Transverse colon (tissue), 4 donors: ENCODE results near the gene CDCA7. TPM values are rescaled to one million over a fixed set of nuclear protein-coding genes. Genes with fewer than 3 reads are reported as not detected.

Source experiments
- DNase-seq: peaks from one replicate; pipeline ENCODE4 v3.0.0-alpha.2; 2019
- H3K27ac ChIP-seq, 4 donors: fragments of 200-600 bp; sonication (generic); 2 replicates each; pipeline ENCODE4 v1.5.1; 2016 to 2018; ENCODE audit warnings: inconsistent platforms in 4 of 4
- H3K27me3 ChIP-seq: fragments of 200-600 bp; sonication (generic); 2 replicates; pipeline ENCODE4 v1.5.1; 2017; ENCODE audit warnings: inconsistent platforms
- H3K36me3 ChIP-seq, 4 donors: fragments of 200-600 bp; sonication (generic); 2 replicates each; pipeline ENCODE4 v1.5.1; 2017 to 2019; ENCODE audit warnings: inconsistent platforms in 4 of 4
- H3K4me1 ChIP-seq, 4 donors: fragments of 200-600 bp; sonication (generic); 2 replicates each; pipeline ENCODE4 v1.5.1; 2017 to 2020; ENCODE audit warnings: inconsistent platforms in 4 of 4
- H3K4me3 ChIP-seq, 4 donors: fragments of 200-600 bp; sonication (generic); 1 replicate in 1 of 4; 2 replicates in 3 of 4; pipeline versions ENCODE4 v1.5.1 to v1.6.1; 2017 to 2019; ENCODE audit warnings: inconsistent platforms in 4 of 4
- H3K9me3 ChIP-seq, 2 donors: fragments of 200-600 bp; sonication (generic); 2 replicates each; pipeline ENCODE4 v1.5.1; 2017 to 2019; ENCODE audit warnings: inconsistent platforms in 2 of 2
- CTCF ChIP-seq, 5 experiments: fragments of 200-600 bp in 3 of 5; fragments of 450-650 bp in 2 of 5; sonication (generic) in 3 of 5; IDR thresholded peaks; 1 replicate in 2 of 5; 2 replicates in 3 of 5; pipeline ENCODE4 v1.5.1; 2016 to 2017; ENCODE audit warnings: antibody characterized with exemption in 5 of 5, inconsistent platforms in 3 of 5, mild to moderate bottlenecking in 2 of 5, moderate library complexity in 1 of 5
- EP300 ChIP-seq: sonication (generic); formaldehyde crosslinking; IDR thresholded peaks from one replicate; pipeline ENCODE4 v1.6.1; 2017; ENCODE audit warnings: antibody characterized with exemption, low read depth
- POLR2A ChIP-seq: fragments of 450-650 bp; IDR thresholded peaks from one replicate; pipeline ENCODE4 v1.6.1; 2016; ENCODE audit warnings: antibody characterized with exemption, mild to moderate bottlenecking, moderate library complexity
- POLR2AphosphoS5 ChIP-seq, 3 donors: sonication (generic); formaldehyde crosslinking; IDR thresholded peaks; one replicate each; pipeline ENCODE4 v1.6.1; 2016; ENCODE audit warnings: antibody characterized with exemption in 3 of 3
- WGBS, 2 donors: methylation state at CpG; one replicate each; pipeline ENCODE4 v1.1.5; 2018; ENCODE audit warnings: low coverage in 1 of 2; 5-methylcytosine and 5-hydroxymethylcytosine counted together
- in situ Hi-C, 4 donors: fragments of 200-750 bp; cut with MboI; loops; one replicate each; pipeline versions ENCODE4 v1.15.0 to v1.15.1; 2017; ENCODE audit warnings: low sequenced_read_pairs in 3 of 4, low pct_ligation_motif_present in 1 of 4, low pct_unique_long_range_greater_than_20kb in 1 of 4
- intact Hi-C: fragments of 100-400 bp; cut with DNase I; formaldehyde crosslinking; loops from one replicate; pipeline ENCODE4 v1.15.1; 2023; ENCODE audit warnings: low total_unique reads
- total RNA-seq, 4 donors: library from RNA; depleted of rRNA; stranded (reverse); fragments of >200 nt; gene quantifications; one replicate each; pipeline ENCODE4 v1.1.0, GENCODE V29; 2016

The CDCA7 gene
- total RNA-seq, 4 donors from 2014 or later = 5.2 to 44.4 (median 11.8) TPM

GRCh38 chr2:173358616-173359015, 3.9 kb downstream of the CDCA7 start:
- peaks cover 0 to 23% (median 11%) of the 10 kb centered on the region in 4 donors for H3K4me1 ChIP-seq
- no peak for TF ChIP-seq EP300
- no peak for TF ChIP-seq POLR2A
- no peak for TF ChIP-seq CTCF (IDR thresholded peaks at IDR 0.05)
- TF ChIP-seq POLR2AphosphoS5 (IDR thresholded peaks at IDR 0.05) = no peak
- H3K9me3 ChIP-seq = no peaks in the 10 kb centered on the region
- peaks cover 35% of the 10 kb centered on the region for H3K27me3 ChIP-seq
- intact Hi-C loops = no loop called here
- no peak overlapping the region for H3K27ac ChIP-seq
- no peak overlapping the region for H3K4me3 ChIP-seq
- in situ Hi-C loops = loop anchor here in 1 of 4 donors (25.0 kb wide), 1 partner anchor 321 kb away; no protein-coding TSS in a partner anchor
- WGBS, 2 donors = 39 to 64% methylated on average over 5 of the region's 5 CpGs
- no peak for DNase-seq
- H3K36me3 ChIP-seq = no peaks in the 10 kb centered on the region

GRCh38 chr2:173359231-173359630, 4.6 kb downstream of the CDCA7 start:
- no peak for TF ChIP-seq EP300
- no peak for TF ChIP-seq CTCF (IDR thresholded peaks at IDR 0.05)
- no peak for TF ChIP-seq POLR2A
- TF ChIP-seq POLR2AphosphoS5 (IDR thresholded peaks at IDR 0.05) = no peak
- H3K9me3 ChIP-seq = no peaks in the 10 kb centered on the region
- H3K36me3 ChIP-seq = no peaks in the 10 kb centered on the region
- H3K27ac ChIP-seq = no peak overlapping the region
- intact Hi-C loops = no loop called here
- 73 to 87% methylated on average over 8 of the region's 8 CpGs for WGBS, 2 donors
- H3K4me3 ChIP-seq = no peak overlapping the region
- peaks cover 0 to 19% (median 7%) of the 10 kb centered on the region in 4 donors for H3K4me1 ChIP-seq
- peaks cover 29% of the 10 kb centered on the region for H3K27me3 ChIP-seq
- in situ Hi-C loops = loop anchor here in 1 of 4 donors (25.0 kb wide), 1 partner anchor 322 kb away; no protein-coding TSS in a partner anchor
- DNase-seq = no peak

GRCh38 chr2:173370198-173370597, 15.5 kb downstream of the CDCA7 start:
- Histone ChIP-seq H3K36me3 (no peaks in the 10 kb centered on the region), H3K27ac (no peak overlapping the region), H3K9me3 (no peaks in the 10 kb centered on the region), H3K4me3 (no peak overlapping the region), H3K4me1 (no peaks in the 10 kb centered on the region), H3K27me3 (no peaks in the 10 kb centered on the region)
- intact Hi-C loops (no loop called here), in situ Hi-C loops (loop anchor here in 1 of 4 donors (25.0 kb wide), 1 partner anchor 333 kb away; no protein-coding TSS in a partner anchor)
- TF ChIP-seq POLR2A (no peak), EP300 (no peak), POLR2AphosphoS5 (IDR thresholded peaks at IDR 0.05) (no peak), CTCF (IDR thresholded peaks at IDR 0.05) (no peak)
- WGBS, 2 donors = 71 to 87% methylated on average over 2 to 3 of the region's 3 CpGs
- DNase-seq = no peak

GRCh38 chr2:173371023-173371422, 16.4 kb downstream of the CDCA7 start:
- intact Hi-C loops = no loop called here
- DNase-seq = no peak
- 92 to 100% methylated on average over 3 of the region's 3 CpGs for WGBS, 2 donors
- H3K27ac ChIP-seq = no peak overlapping the region
- H3K4me3 ChIP-seq = no peak overlapping the region
- H3K36me3 ChIP-seq = no peaks in the 10 kb centered on the region
- no peaks in the 10 kb centered on the region for H3K27me3 ChIP-seq
- H3K4me1 ChIP-seq = no peaks in the 10 kb centered on the region
- TF ChIP-seq POLR2AphosphoS5 (IDR thresholded peaks at IDR 0.05) (no peak), CTCF (IDR thresholded peaks at IDR 0.05) (no peak), POLR2A (no peak), EP300 (no peak)
- in situ Hi-C loops = loop anchor here in 1 of 4 donors (25.0 kb wide), 1 partner anchor 334 kb away; no protein-coding TSS in a partner anchor
- no peaks in the 10 kb centered on the region for H3K9me3 ChIP-seq
